ENCODE results near the gene NECTIN2.

The NECTIN2 gene

GRCh38 chr19:44894052-44894400 lies 47.9 kb downstream of the NECTIN2 start:
- Histone ChIP-seq H3K36me3 (ENCODE audit: control insufficient read depth, insufficient read depth, low read length) (peaks cover 42% of the 10 kb centered on the region), H3K27ac (ENCODE audit: low read depth, low read length) (no peak overlapping the region)

GRCh38 chr19:44894946-44895345 lies 48.8 kb downstream of the NECTIN2 start:
- H3K9ac ChIP-seq (ENCODE audit: low read length): no peak overlapping the region
- H3K4me3 ChIP-seq (ENCODE audit: low read length): no peak overlapping the region
- H3K36me3 ChIP-seq (ENCODE audit: control insufficient read depth, insufficient read depth, low read length): peaks cover 47% of the 10 kb centered on the region
- H3K27me3 ChIP-seq (ENCODE audit: control insufficient read depth, insufficient read depth, low read length): no peaks in the 10 kb centered on the region
- H3K4me1 ChIP-seq (ENCODE audit: control insufficient read depth, insufficient read depth, low read length): peaks cover 8% of the 10 kb centered on the region
- no peak overlapping the region for H3K27ac ChIP-seq (ENCODE audit: low read depth, low read length)

More at GRCh38 chr19:44894052-44894400, 47.9 kb downstream of the NECTIN2 start:
- H3K4me3 ChIP-seq (ENCODE audit: low read length): no peak overlapping the region
- no peaks in the 10 kb centered on the region for H3K27me3 ChIP-seq (ENCODE audit: control insufficient read depth, insufficient read depth, low read length)
- no peak overlapping the region for H3K9ac ChIP-seq (ENCODE audit: low read length)
- H3K4me1 ChIP-seq (ENCODE audit: control insufficient read depth, insufficient read depth, low read length): peaks cover 13% of the 10 kb centered on the region

GRCh38 chr19:44897835-44898234 lies 51.7 kb downstream of the NECTIN2 start:
- H3K27me3 ChIP-seq (ENCODE audit: control insufficient read depth, insufficient read depth, low read length): no peaks in the 10 kb centered on the region
- no peak overlapping the region for H3K27ac ChIP-seq (ENCODE audit: low read depth, low read length)
- H3K36me3 ChIP-seq (ENCODE audit: control insufficient read depth, insufficient read depth, low read length): peaks cover 46% of the 10 kb centered on the region
- H3K4me1 ChIP-seq (ENCODE audit: control insufficient read depth, insufficient read depth, low read length): no peaks in the 10 kb centered on the region
- no peak overlapping the region for H3K9ac ChIP-seq (ENCODE audit: low read length)
- no peak overlapping the region for H3K4me3 ChIP-seq (ENCODE audit: low read length)

- Histone ChIP-seq H3K27ac (ENCODE audit: low read depth, low read length) (no peak overlapping the region), H3K4me3 (ENCODE audit: low read length) (no peak overlapping the region), H3K4me1 (ENCODE audit: control insufficient read depth, insufficient read depth, low read length) (no peaks in the 10 kb centered on the region), H3K27me3 (ENCODE audit: control insufficient read depth, insufficient read depth, low read length) (peaks cover 7% of the 10 kb centered on the region), H3K9ac (ENCODE audit: low read length) (no peak overlapping the region), H3K36me3 (ENCODE audit: control insufficient read depth, insufficient read depth, low read length) (peaks cover 31% of the 10 kb centered on the region)
Observed at GRCh38 chr19:44900328-44901244, 54.5 kb downstream of the NECTIN2 start.

GRCh38 chr19:44903216-44903601 lies 57.1 kb downstream of the NECTIN2 start:
- H3K4me3 ChIP-seq (ENCODE audit: low read length): no peak overlapping the region
- H3K27ac ChIP-seq (ENCODE audit: low read depth, low read length): no peak overlapping the region
- peaks cover 9% of the 10 kb centered on the region for H3K36me3 ChIP-seq (ENCODE audit: control insufficient read depth, insufficient read depth, low read length)
- peaks cover 12% of the 10 kb centered on the region for H3K27me3 ChIP-seq (ENCODE audit: control insufficient read depth, insufficient read depth, low read length)
- H3K4me1 ChIP-seq (ENCODE audit: control insufficient read depth, insufficient read depth, low read length): no peaks in the 10 kb centered on the region
- no peak overlapping the region for H3K9ac ChIP-seq (ENCODE audit: low read length)

GRCh38 chr19:44903602-44904425 lies 57.7 kb downstream of the NECTIN2 start:
- H3K9ac ChIP-seq (ENCODE audit: low read length): no peak overlapping the region
- peaks cover 12% of the 10 kb centered on the region for H3K27me3 ChIP-seq (ENCODE audit: control insufficient read depth, insufficient read depth, low read length)
- no peaks in the 10 kb centered on the region for H3K4me1 ChIP-seq (ENCODE audit: control insufficient read depth, insufficient read depth, low read length)
- no peak overlapping the region for H3K27ac ChIP-seq (ENCODE audit: low read depth, low read length)
- peaks cover 8% of the 10 kb centered on the region for H3K36me3 ChIP-seq (ENCODE audit: control insufficient read depth, insufficient read depth, low read length)
- H3K4me3 ChIP-seq (ENCODE audit: low read length): no peak overlapping the region

GRCh38 chr19:44904426-44904994 lies 58.4 kb downstream of the NECTIN2 start:
- Histone ChIP-seq H3K27ac (ENCODE audit: low read depth, low read length) (no peak overlapping the region), H3K27me3 (ENCODE audit: control insufficient read depth, insufficient read depth, low read length) (peaks cover 12% of the 10 kb centered on the region), H3K9ac (ENCODE audit: low read length) (no peak overlapping the region), H3K4me1 (ENCODE audit: control insufficient read depth, insufficient read depth, low read length) (no peaks in the 10 kb centered on the region), H3K4me3 (ENCODE audit: low read length) (no peak overlapping the region), H3K36me3 (ENCODE audit: control insufficient read depth, insufficient read depth, low read length) (peaks cover 5% of the 10 kb centered on the region)

GRCh38 chr19:44905437-44906160 lies 59.5 kb downstream of the NECTIN2 start, which contains the start of gene APOE:
Gene APOE (plus strand): TSS chr19:44905796. CDS start chr19:44906625, 829 bp downstream.
- H3K27me3 ChIP-seq (ENCODE audit: control insufficient read depth, insufficient read depth, low read length): peaks cover 12% of the 10 kb centered on the region
- peak within 1 kb of the TSS; percentile 41 for H3K4me3 ChIP-seq (ENCODE audit: low read length)
- H3K36me3 ChIP-seq (ENCODE audit: control insufficient read depth, insufficient read depth, low read length): no peaks in the 10 kb centered on the region
- H3K9ac ChIP-seq (ENCODE audit: low read length): no peak within 1 kb of the TSS
- no peaks in the 10 kb centered on the region for H3K4me1 ChIP-seq (ENCODE audit: control insufficient read depth, insufficient read depth, low read length)
- H3K27ac ChIP-seq (ENCODE audit: low read depth, low read length): no peak within 1 kb of the TSS

GRCh38 chr19:44907613-44908012 lies 61.5 kb downstream of the NECTIN2 start:
- no peak overlapping the region for H3K9ac ChIP-seq (ENCODE audit: low read length)
- no peak overlapping the region for H3K4me3 ChIP-seq (ENCODE audit: low read length)
- H3K36me3 ChIP-seq (ENCODE audit: control insufficient read depth, insufficient read depth, low read length): no peaks in the 10 kb centered on the region
- no peaks in the 10 kb centered on the region for H3K4me1 ChIP-seq (ENCODE audit: control insufficient read depth, insufficient read depth, low read length)
- peaks cover 12% of the 10 kb centered on the region for H3K27me3 ChIP-seq (ENCODE audit: control insufficient read depth, insufficient read depth, low read length)
- no peak overlapping the region for H3K27ac ChIP-seq (ENCODE audit: low read depth, low read length)

- H3K9ac ChIP-seq (ENCODE audit: low read length): no peak overlapping the region
- no peaks in the 10 kb centered on the region for H3K4me1 ChIP-seq (ENCODE audit: control insufficient read depth, insufficient read depth, low read length)
- no peak overlapping the region for H3K27ac ChIP-seq (ENCODE audit: low read depth, low read length)
- H3K4me3 ChIP-seq (ENCODE audit: low read length): no peak overlapping the region
- no peaks in the 10 kb centered on the region for H3K36me3 ChIP-seq (ENCODE audit: control insufficient read depth, insufficient read depth, low read length)
- H3K27me3 ChIP-seq (ENCODE audit: control insufficient read depth, insufficient read depth, low read length): peaks cover 12% of the 10 kb centered on the region
Observed at GRCh38 chr19:44908074-44908835, 62.2 kb downstream of the NECTIN2 start.

GRCh38 chr19:44908836-44909261 lies 62.8 kb downstream of the NECTIN2 start:
- H3K27me3 ChIP-seq (ENCODE audit: control insufficient read depth, insufficient read depth, low read length): peaks cover 12% of the 10 kb centered on the region
- no peak overlapping the region for H3K4me3 ChIP-seq (ENCODE audit: low read length)
- H3K9ac ChIP-seq (ENCODE audit: low read length): no peak overlapping the region
- no peaks in the 10 kb centered on the region for H3K4me1 ChIP-seq (ENCODE audit: control insufficient read depth, insufficient read depth, low read length)
- H3K27ac ChIP-seq (ENCODE audit: low read depth, low read length): no peak overlapping the region
- H3K36me3 ChIP-seq (ENCODE audit: control insufficient read depth, insufficient read depth, low read length): no peaks in the 10 kb centered on the region
